Smooth muscle cell (in vitro differentiated cells): ENCODE data around the gene TELO2. TPM values are rescaled to one million over a fixed set of nuclear protein-coding genes. Genes with fewer than 3 reads are reported as not detected.

ENCODE experiments used
- DNase-seq: peaks from one replicate; lab custom pipeline; 2025; ENCODE audit not compliant: unreplicated experiment; lab: John Stamatoyannopoulos, UW
- H2AFZ ChIP-seq: fragments of 200-600 bp; sonication (generic); 2 replicates; pipeline ENCODE4 v1.6.0; 2016; ENCODE audit warnings: antibody characterized with exemption, low read depth, mild to moderate bottlenecking
- H3F3A ChIP-seq: fragments of 200-600 bp; sonication (generic); 2 replicates; pipeline ENCODE4 v1.6.0; 2017; ENCODE audit warnings: antibody characterized with exemption, low read depth
- H3K27ac ChIP-seq: fragments of 200-600 bp; sonication (generic); 2 replicates; pipeline ENCODE4 v1.5.1; 2016; ENCODE audit warnings: low read depth, mild to moderate bottlenecking
- H3K27me3 ChIP-seq: fragments of 200-600 bp; sonication (generic); 2 replicates; pipeline ENCODE4 v1.6.1; 2016; ENCODE audit warnings: low read depth, mild to moderate bottlenecking
- H3K36me3 ChIP-seq: fragments of 200-600 bp; sonication (generic); 2 replicates; pipeline ENCODE4 v1.5.1; 2016; ENCODE audit warnings: low read depth
- H3K4me1 ChIP-seq: fragments of 200-600 bp; sonication (generic); 2 replicates; pipeline ENCODE4 v1.5.1; 2016; ENCODE audit warnings: low read depth
- H3K4me2 ChIP-seq: fragments of 200-600 bp; sonication (generic); 2 replicates; pipeline ENCODE4 v1.6.0; 2016; ENCODE audit warnings: mild to moderate bottlenecking
- H3K4me3 ChIP-seq: fragments of 200-600 bp; sonication (generic); 2 replicates; pipeline ENCODE4 v1.5.1; 2016; ENCODE audit warnings: mild to moderate bottlenecking
- H3K79me2 ChIP-seq: fragments of 200-600 bp; sonication (generic); 2 replicates; pipeline ENCODE4 v1.6.0; 2016; ENCODE audit warnings: low read depth, mild to moderate bottlenecking
- H3K9ac ChIP-seq: fragments of 200-600 bp; sonication (generic); 2 replicates; pipeline ENCODE4 v1.6.0; 2016; ENCODE audit warnings: low read depth
- H3K9me3 ChIP-seq: fragments of 200-600 bp; sonication (generic); replicated peaks from 2 replicates; pipeline ENCODE4 v1.5.1; 2016; ENCODE audit warnings: low read depth
- H4K20me1 ChIP-seq: fragments of 200-600 bp; sonication (generic); 2 replicates; pipeline ENCODE4 v1.6.0; 2016; ENCODE audit warnings: low read depth
- WGBS: methylation state at CpG from one replicate; pipeline ENCODE4 v1.1.7; 2016; ENCODE audit warnings: low lambda C conversion rate; 5-methylcytosine and 5-hydroxymethylcytosine counted together
- polyA plus RNA-seq: library from polyadenylated mRNA; unstranded; fragments of >200 nt; fragmentation: Nextera tagmentation; extraction: Ambion mirVana; gene quantifications from 2 replicates; pipeline ENCODE4 v1.2.1, GENCODE V29; 2016
- total RNA-seq: library from RNA; depleted of rRNA; stranded (reverse); fragments of >200 nt; gene quantifications from 2 replicates; pipeline ENCODE4 v1.2.3, GENCODE V29; 2014
- TF ChIP-seq, protein P1 (sequence below): fragments of 200-600 bp; sonication (generic); IDR thresholded peaks from 2 replicates; pipeline ENCODE4 v1.5.1; 2017; ENCODE audit warnings: borderline replicate concordance, mild to moderate bottlenecking, antibody characterized with exemption; ENCODE audit not compliant: insufficient read depth, poor library complexity, severe bottlenecking

Gene TELO2
- total and polyA plus RNA-seq, 2 experiments from 2014 or later, result 6.5 to 22.9 TPM

DNA sequence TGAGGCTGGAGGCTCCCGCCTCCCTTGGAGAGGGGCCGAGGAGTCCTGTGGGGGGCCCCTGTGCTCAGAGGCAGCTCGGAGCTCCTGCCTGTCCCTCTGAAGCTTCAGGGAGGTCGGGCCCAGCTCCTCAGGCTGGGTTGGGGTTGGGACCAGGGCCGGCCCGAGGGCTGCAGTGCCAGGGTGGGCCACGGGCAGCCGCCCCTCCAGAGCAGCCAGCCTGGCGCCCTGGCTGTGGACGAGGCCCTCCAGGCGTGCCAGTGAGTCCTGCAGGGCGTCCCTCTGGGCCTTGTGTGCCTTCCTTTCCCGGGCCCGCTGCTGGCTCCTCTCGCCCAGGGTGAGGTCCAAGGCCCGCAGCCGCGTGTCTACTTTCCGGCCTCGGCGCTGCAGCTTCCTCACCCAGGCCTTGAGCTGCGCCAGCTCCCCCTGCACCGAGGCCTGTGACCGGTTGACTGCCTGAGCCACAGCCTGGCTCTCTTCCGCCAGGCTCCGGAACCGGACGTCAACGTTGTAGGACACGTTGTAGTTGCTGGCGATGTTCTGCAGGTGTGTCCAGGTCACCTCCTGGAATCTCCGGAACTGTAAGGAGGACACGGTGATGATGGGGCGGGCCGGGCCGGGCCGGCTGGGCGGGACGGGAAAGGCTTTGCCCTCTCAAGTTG lies 5.6 kb upstream of the TELO2 start:
- no peaks in the 10 kb centered on the region for H3K27me3 ChIP-seq
- H4K20me1 ChIP-seq, result no peaks in the 10 kb centered on the region
- no peak overlapping the region for H3K9ac ChIP-seq
- H3K4me3 ChIP-seq, result no peak overlapping the region
- no peak overlapping the region for H3K27ac ChIP-seq
- H3K4me1 ChIP-seq, result no peaks in the 10 kb centered on the region
- H3K79me2 ChIP-seq, result no peaks in the 10 kb centered on the region
- no peaks in the 10 kb centered on the region for H3K9me3 ChIP-seq
- H3K36me3 ChIP-seq, result no peaks in the 10 kb centered on the region
- no peaks in the 10 kb centered on the region for H3F3A ChIP-seq
- WGBS, result 91% methylated on average over 38 of the region's 39 CpGs
- no peak overlapping the region for H3K4me2 ChIP-seq
- no peak for DNase-seq
- TF ChIP-seq, protein P1, sequence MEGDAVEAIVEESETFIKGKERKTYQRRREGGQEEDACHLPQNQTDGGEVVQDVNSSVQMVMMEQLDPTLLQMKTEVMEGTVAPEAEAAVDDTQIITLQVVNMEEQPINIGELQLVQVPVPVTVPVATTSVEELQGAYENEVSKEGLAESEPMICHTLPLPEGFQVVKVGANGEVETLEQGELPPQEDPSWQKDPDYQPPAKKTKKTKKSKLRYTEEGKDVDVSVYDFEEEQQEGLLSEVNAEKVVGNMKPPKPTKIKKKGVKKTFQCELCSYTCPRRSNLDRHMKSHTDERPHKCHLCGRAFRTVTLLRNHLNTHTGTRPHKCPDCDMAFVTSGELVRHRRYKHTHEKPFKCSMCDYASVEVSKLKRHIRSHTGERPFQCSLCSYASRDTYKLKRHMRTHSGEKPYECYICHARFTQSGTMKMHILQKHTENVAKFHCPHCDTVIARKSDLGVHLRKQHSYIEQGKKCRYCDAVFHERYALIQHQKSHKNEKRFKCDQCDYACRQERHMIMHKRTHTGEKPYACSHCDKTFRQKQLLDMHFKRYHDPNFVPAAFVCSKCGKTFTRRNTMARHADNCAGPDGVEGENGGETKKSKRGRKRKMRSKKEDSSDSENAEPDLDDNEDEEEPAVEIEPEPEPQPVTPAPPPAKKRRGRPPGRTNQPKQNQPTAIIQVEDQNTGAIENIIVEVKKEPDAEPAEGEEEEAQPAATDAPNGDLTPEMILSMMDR, result no peak
- no peak overlapping the region for H2AFZ ChIP-seq

DNA sequence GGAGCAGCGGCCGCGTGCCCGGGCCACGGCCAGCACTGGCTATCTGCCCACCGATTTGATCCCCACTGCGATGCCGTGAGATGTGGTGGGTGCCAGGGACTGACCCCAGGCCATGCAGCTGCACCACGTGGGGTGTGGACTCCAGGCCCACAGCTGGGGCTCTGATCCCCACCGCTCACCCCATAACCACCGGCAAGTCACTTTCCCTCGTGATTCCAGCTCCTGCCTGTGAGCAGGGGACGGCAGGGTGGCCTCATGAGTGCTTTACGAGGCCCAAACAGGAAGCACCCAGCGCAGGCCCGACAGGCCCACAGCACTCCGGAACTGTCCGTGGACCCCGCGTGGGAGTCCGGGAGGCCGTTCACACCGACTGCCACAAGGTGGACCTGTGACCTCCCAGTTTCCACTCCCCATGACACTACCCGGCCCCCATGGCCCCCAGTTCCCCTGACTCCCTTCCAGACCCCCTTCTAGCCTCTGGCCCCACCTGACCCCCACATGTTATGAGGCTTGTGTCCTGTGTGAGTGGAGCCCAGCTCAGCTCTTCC lies 5.0 kb upstream of the TELO2 start:
- 88% methylated on average over 22 of the region's 24 CpGs for WGBS

DNA sequence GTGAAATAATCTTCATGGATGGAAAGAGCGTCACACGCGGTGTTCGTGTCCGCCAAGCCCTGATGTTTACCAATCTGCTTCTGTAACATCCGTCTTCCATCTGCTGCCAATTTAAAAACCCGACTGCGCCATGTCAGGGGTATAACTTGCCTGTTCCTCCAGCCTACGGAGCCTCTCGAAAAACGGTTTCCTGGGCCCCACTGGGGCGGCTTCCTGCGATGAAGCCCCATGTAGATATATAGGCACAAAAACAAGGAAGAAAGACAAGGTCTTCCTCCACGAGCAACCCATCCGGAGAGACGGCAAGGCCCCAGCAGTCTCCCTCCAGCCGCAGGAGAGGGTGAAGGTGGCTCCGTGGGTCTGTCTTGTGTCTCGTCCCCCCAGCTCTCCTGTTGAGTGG lies 4.5 kb upstream of the TELO2 start, which contains the start of gene PTX4:
TSS of gene PTX4 (minus strand) at position 326 of the 400 bp plus-strand sequence. CDS start at position 291, 35 bp downstream.
- WGBS, result 92% methylated on average over 19 of the region's 19 CpGs
- no peak within 1 kb of the TSS for H2AFZ ChIP-seq

More for the DNA sequence above, 5.0 kb upstream of the TELO2 start:
- no peak overlapping the region for H3K9ac ChIP-seq
- no peak overlapping the region for H3K4me2 ChIP-seq
- no peaks in the 10 kb centered on the region for H3F3A ChIP-seq
- H3K4me3 ChIP-seq, result no peak overlapping the region
- H3K9me3 ChIP-seq, result no peaks in the 10 kb centered on the region
- no peaks in the 10 kb centered on the region for H3K36me3 ChIP-seq
- no peaks in the 10 kb centered on the region for H4K20me1 ChIP-seq
- no peak overlapping the region for H2AFZ ChIP-seq
- H3K79me2 ChIP-seq, result no peaks in the 10 kb centered on the region
- no peak for DNase-seq
- H3K4me1 ChIP-seq, result no peaks in the 10 kb centered on the region
- H3K27me3 ChIP-seq, result no peaks in the 10 kb centered on the region
- TF ChIP-seq, protein P1, result no peak
- no peak overlapping the region for H3K27ac ChIP-seq

More for the DNA sequence above, 4.5 kb upstream of the TELO2 start, which contains the start of gene PTX4:
- Histone ChIP-seq H3K36me3 (no peaks in the 10 kb centered on the region), H3K79me2 (peaks cover 4% of the 10 kb centered on the region), H3K27me3 (no peaks in the 10 kb centered on the region), H3K9me3 (no peaks in the 10 kb centered on the region), H3K9ac (no peak within 1 kb of the TSS), H3K27ac (no peak within 1 kb of the TSS), H3F3A (no peaks in the 10 kb centered on the region), H3K4me1 (no peaks in the 10 kb centered on the region), H3K4me3 (no peak within 1 kb of the TSS), H3K4me2 (no peak within 1 kb of the TSS), H4K20me1 (no peaks in the 10 kb centered on the region)
- DNase-seq, result no peak
- TF ChIP-seq, protein P1, result no peak
